ENCODE data around the gene DNAJC4. TPM values are rescaled to one million over a fixed set of nuclear protein-coding genes. Genes with fewer than 3 reads are reported as not detected.

Gene DNAJC4, protein sequence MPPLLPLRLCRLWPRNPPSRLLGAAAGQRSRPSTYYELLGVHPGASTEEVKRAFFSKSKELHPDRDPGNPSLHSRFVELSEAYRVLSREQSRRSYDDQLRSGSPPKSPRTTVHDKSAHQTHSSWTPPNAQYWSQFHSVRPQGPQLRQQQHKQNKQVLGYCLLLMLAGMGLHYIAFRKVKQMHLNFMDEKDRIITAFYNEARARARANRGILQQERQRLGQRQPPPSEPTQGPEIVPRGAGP
- 10 to 100 TPM; 39.9 to 50.3 TPM for total RNA-seq

DNA sequence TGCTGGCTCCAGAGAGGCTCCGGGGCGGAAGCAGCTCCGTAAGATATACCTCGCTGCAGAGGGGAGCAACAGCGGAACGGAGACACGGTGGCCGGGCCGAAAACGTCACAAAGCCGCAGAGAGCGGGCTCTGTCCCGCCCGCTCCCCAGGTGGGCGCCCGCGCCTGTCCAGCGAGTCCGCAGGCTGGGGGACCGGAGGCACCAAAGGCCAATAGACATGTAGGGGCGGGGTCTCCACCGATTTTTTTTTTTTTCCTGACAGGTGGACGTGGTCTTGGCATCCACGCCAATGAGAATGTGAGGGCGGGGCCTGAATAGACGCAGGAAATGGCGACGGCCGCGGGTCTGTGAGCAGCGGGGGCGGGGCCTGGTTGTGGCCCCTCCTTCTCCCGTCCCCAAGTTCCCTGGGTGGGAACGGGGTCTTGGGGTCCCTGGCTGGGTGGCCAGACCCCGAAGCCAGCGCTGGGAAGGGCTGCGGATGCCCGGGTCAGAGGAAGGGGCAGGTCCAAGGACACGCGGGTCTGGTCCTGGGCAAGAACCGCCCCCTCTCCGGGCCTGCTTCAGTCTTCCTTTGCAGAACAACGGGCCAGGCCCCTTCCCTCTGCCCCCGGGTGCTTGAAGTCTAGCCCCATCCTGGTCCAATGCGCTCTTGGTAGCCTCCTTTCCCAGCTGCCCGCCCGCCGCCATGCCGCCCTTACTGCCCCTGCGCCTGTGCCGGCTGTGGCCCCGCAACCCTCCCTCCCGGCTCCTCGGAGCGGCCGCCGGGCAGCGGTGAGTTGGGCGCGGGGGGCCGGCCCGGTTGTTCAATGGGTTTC lies at the start of gene DNAJC4:
Gene DNAJC4 (plus strand): TSS at position 378 of the 814 bp plus-strand sequence. CDS start 307 bp downstream, at position 685.
- Histone ChIP-seq H3K4me1 (peaks cover 16% of the 10 kb centered on the region), H3K9me3 (no peaks in the 10 kb centered on the region), H3K27me3 (no peaks in the 10 kb centered on the region), H3K36me3 (no peaks in the 10 kb centered on the region), H3K9ac (ENCODE audit: low read depth in 2 of 2, low read length in 2 of 2) (peak within 1 kb of the TSS; percentile 89), H3K4me3 (peak within 1 kb of the TSS; percentile 70), H3K27ac (peak within 1 kb of the TSS; percentile 85)
- peak; percentile 96 for DNase-seq
- TF ChIP-seq, protein P1, sequence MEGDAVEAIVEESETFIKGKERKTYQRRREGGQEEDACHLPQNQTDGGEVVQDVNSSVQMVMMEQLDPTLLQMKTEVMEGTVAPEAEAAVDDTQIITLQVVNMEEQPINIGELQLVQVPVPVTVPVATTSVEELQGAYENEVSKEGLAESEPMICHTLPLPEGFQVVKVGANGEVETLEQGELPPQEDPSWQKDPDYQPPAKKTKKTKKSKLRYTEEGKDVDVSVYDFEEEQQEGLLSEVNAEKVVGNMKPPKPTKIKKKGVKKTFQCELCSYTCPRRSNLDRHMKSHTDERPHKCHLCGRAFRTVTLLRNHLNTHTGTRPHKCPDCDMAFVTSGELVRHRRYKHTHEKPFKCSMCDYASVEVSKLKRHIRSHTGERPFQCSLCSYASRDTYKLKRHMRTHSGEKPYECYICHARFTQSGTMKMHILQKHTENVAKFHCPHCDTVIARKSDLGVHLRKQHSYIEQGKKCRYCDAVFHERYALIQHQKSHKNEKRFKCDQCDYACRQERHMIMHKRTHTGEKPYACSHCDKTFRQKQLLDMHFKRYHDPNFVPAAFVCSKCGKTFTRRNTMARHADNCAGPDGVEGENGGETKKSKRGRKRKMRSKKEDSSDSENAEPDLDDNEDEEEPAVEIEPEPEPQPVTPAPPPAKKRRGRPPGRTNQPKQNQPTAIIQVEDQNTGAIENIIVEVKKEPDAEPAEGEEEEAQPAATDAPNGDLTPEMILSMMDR (IDR thresholded peaks at IDR 0.05), result no peak
- intact Hi-C loops (cut with DNase I), result no loop called here

DNA sequence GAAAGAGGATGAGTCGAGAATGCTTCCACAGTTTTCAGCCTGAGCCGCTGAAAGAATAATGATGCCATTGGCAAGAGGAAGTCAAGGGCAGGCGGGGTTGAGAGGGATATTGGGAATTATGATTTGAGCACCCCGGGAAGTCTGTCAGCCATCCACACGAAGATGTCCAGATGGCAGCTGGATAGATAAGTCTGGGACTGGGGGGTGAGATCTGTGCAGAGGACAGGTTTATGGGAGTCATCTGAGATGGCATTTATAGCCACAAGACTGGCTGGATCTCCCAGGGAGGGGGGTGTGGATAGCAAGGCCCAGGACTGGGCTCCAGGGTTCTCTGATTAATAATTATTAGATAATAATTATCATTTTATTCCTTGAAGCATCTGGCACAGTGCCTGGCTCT lies 49.5 kb upstream of the DNAJC4 start:
- TF ChIP-seq, protein P1 (IDR thresholded peaks at IDR 0.05), result no peak
- DNase-seq, result no peak

DNA sequence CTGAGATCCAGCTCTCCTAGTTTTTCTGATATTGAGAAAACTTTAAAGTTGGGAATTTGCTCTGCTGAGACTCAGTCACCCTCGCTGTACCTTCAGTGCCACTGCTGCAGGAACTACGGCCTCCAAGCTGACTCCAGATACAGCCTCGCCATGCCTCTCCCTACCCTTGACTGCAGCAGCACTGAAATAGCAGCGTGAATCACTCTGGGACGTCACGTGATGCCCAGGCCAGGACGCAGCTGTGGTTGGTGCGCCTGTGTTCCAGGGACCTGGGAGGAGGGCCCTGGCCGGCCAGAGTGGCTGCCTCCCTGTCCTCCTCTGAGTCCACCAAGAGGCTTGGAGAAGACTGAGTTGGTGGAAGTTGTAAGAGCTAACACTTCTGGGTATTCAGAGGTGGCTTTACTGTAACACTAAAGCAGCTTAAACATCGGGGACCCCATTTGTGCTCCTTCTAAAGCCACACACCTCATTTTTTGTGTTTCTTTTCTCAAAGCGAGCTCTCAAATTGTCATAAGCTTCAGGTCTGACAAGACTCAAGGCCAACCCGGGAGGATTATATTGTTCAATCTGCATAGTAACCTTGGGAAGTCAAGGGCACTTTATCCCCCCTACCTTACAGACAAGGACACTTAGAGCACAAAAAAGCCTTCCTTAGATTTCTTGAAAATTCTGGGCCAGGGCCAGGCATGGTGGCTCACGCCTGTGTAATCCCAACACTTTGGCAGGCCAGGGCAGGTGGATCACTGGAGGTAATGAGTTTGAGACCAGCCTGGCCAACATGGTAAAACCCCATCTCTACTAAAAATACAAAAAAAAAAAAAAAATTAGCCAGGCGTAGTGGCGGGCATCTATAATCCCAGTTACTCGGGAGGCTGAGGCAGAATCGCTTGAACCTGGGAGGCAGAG lies 48.6 kb upstream of the DNAJC4 start:
- H3K4me1 ChIP-seq, result no peaks in the 10 kb centered on the region
- H3K9me3 ChIP-seq, result no peaks in the 10 kb centered on the region
- peak overlapping the region in 1 of 2 donors; percentile 81 for H3K9ac ChIP-seq (ENCODE audit: low read depth in 2 of 2, low read length in 2 of 2)
- TF ChIP-seq, protein P1 (IDR thresholded peaks at IDR 0.05), result no peak
- H3K36me3 ChIP-seq, result no peaks in the 10 kb centered on the region
- no peaks in the 10 kb centered on the region for H3K27me3 ChIP-seq
- peak overlapping the region; percentile 10 for H3K27ac ChIP-seq
- intact Hi-C loops (cut with DNase I), result no loop called here
- DNase-seq, result peak; percentile 94
- H3K4me3 ChIP-seq, result no peak overlapping the region

More for the DNA sequence above, 49.5 kb upstream of the DNAJC4 start:
- intact Hi-C loops (cut with DNase I), result no loop called here
- H3K36me3 ChIP-seq, result no peaks in the 10 kb centered on the region
- H3K9ac ChIP-seq (ENCODE audit: low read depth in 2 of 2, low read length in 2 of 2), result peak overlapping the region; percentile 61 to 81
- no peaks in the 10 kb centered on the region for H3K27me3 ChIP-seq
- H3K27ac ChIP-seq, result peak overlapping the region; percentile 10
- no peaks in the 10 kb centered on the region for H3K9me3 ChIP-seq
- H3K4me1 ChIP-seq, result no peaks in the 10 kb centered on the region
- no peak overlapping the region for H3K4me3 ChIP-seq

DNA sequence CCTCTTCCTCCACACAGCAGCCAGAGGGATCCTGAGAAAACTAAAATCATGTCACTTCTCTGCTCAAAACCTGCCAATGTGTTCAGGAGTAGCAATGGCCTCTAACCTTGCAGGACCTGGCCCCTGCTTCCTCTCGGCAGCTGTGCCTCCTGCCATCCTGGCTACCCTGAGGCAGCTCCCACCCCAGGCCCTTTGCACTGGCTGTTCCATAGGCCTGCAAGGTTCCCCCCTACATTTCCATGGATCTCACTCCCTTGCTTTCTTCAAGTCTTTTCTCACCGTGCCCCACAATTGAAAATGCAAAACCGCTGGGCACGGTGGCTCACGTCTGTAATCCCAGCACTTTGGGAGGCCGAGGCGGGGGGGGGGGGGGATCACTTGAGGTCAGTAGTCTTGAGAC lies 46.5 kb upstream of the DNAJC4 start:
- no peaks in the 10 kb centered on the region for H3K27me3 ChIP-seq
- no peaks in the 10 kb centered on the region for H3K9me3 ChIP-seq
- no peak overlapping the region for H3K4me3 ChIP-seq
- DNase-seq, result no peak
- no peak overlapping the region for H3K27ac ChIP-seq
- TF ChIP-seq, protein P1 (IDR thresholded peaks at IDR 0.05), result no peak
- no peaks in the 10 kb centered on the region for H3K36me3 ChIP-seq
- no peaks in the 10 kb centered on the region for H3K4me1 ChIP-seq
- intact Hi-C loops (cut with DNase I), result no loop called here
- peak overlapping the region in 1 of 2 donors; percentile 27 for H3K9ac ChIP-seq (ENCODE audit: low read depth in 2 of 2, low read length in 2 of 2)

DNA sequence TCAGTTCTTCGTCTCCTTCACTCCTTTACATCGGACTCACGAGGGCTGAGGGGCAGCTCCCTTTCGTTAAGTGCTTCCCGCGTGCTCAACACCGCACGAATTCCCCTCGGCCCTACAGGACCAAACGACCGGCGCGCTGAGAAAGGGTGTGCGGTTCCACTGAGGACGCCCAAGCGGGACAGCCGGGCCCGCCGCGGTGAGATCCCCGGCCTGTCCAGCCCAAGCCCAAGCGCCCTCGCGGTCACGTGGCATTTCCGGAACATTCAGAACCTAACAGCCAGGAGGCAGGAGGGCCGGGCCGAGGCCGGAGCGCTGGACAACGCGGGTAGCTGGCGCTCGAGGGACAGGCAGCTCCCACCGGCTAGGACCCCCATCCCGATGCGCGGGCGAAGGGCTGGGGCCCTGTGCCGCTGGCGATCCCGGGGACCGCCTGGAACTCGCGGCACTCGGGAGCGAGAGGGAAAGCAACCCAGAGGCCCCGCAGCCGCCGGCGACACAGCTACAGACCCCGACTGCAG lies 45.1 kb upstream of the DNAJC4 start:
- Histone ChIP-seq H3K4me1 (no peaks in the 10 kb centered on the region), H3K9ac (ENCODE audit: low read depth in 2 of 2, low read length in 2 of 2) (peak overlapping the region; percentile 77 to 89), H3K9me3 (no peaks in the 10 kb centered on the region), H3K27ac (peak overlapping the region; percentile 88), H3K4me3 (peak overlapping the region; percentile 51), H3K27me3 (no peaks in the 10 kb centered on the region), H3K36me3 (no peaks in the 10 kb centered on the region)
- peak; percentile 85 for DNase-seq
- TF ChIP-seq, protein P1 (IDR thresholded peaks at IDR 0.05), result no peak
- intact Hi-C loops (cut with DNase I), result no loop called here
